Stimulated activated CD8-positive, alpha-beta memory T cell treated with anti-CD3 and anti-CD28 coated beads, Interleukin-15, amount 100 ng/mL, for 1 hour (primary cell): ENCODE results near the gene GABRG3.

Experiments used
- DNase-seq: peaks from one replicate; pipeline ENCODE4 v3.0.0-alpha.2; 2020; ENCODE audit warnings: low read depth

GABRG3 gene

DNA sequence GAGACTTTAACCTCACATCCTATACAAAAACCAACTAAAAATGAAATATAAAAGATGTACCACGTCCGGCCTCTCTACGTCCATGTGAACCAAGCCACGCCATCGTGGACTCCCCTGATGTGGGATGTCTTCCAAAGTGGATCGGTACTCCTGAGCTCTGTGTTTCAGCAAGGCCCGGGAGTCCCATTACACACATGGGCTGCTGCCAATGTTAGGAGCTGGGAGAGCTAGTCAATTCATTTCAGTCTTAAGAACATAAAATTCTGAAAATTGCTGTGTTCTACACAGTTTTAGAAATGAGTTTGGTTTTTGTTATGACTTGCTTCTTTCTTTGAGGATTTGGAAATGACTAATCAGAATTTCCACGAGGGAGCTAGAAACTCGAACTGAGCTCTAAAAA, 131.0 kb downstream of the GABRG3 start:
- DNase-seq: no peak

DNA sequence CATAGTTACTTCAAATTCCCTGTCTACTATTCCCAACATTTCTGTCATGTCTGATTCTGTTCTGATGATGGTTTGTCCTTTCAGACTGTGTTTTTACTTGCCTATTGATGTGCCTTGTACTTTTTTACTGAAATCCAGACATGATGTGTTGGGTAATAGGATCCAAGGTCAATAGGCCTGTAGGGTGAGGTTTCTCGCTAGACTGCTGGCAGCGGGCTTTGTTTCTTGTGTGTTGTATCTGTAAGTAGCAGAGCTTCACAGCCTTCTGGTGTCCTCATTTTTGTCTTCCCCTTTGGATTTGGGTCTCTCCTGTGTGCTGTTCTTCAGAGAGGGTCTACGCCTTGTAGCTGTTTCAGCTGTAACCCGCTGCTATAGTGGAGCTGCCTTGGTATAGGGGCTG, 140.3 kb downstream of the GABRG3 start:
- no peak for DNase-seq

DNA sequence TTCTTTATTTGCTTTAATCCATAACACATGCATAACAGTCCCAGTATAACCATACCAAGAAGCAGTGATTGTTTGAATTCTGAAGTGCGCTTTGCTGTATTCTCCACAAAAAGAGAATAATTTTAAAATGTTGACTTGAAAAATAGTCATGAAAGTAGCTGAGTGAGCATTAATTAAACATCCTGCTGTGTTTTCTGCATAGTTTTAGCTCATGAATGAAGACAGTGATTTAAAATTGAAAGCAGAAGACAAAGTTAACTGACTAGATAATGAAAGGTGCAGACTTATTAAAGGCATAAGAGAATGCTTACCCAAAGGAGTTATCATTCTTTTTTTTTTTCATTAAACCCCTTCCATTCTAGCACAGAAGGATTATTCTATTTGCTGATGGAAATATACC, 143.5 kb downstream of the GABRG3 start:
- DNase-seq: no peak

DNA sequence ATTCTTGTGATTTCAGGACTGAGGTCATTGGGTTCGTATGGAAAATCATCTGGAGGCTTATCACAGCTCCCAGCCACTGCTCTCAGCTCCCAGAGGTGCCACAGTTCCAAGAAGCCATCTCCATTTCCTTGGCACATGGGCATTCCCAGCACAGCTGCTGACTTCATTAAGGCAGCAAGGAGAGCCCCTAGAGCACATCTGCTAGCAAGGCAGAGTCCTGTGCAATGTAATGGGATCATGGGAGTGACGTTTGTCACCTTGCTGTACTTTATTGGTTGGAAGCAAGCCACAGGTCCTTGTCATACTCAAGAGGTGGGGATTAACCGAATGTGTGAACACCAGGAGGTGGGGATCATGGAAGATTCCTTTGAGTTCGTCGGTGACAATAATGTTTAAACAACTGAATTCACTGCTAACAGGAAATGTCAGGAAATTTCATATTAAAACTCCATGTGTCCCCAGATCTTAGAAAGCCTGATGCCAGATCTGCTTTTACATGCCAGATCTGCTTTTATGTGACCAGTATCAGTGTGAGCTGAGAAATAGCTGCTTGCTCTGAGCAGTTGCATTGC, 148.8 kb downstream of the GABRG3 start:
- DNase-seq: no peak

DNA sequence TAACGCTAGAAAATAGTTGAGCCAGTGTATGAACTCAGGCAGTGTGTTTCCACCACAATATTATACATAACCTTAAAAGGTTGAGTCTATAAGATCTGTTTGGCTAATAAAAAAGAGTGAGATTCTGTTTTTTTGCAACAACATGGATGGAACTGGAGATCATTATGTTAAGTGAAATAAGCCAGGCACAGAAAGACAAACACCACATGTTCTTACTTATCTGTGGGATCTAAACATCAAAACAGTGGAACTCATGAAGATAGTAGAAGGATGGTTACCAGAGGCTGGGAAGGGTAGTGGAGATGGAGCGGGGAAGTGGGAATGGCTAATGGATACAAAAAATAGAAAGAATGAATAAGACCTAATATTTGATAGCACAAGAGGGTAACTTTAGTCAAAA, 150.7 kb downstream of the GABRG3 start:
- DNase-seq: no peak

DNA sequence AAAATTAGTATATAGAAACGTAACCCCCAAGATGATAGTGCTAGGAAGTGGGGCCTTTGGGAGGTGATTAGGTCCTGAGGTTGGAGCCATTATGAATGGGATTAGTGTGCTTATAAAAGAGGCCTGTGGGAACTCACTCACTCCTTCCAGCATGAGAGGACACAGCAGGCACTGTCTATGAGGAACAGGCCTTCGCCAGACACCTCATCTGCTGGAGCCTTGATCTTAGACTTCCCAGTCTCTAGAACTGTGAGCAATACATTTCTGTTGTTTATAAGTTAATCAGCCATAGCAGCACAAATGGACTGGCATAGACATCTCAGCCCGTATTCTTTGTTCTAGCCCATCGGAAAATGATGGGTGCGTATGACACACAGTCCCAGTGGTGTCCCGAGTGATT, 152.3 kb downstream of the GABRG3 start:
- DNase-seq: no peak

DNA sequence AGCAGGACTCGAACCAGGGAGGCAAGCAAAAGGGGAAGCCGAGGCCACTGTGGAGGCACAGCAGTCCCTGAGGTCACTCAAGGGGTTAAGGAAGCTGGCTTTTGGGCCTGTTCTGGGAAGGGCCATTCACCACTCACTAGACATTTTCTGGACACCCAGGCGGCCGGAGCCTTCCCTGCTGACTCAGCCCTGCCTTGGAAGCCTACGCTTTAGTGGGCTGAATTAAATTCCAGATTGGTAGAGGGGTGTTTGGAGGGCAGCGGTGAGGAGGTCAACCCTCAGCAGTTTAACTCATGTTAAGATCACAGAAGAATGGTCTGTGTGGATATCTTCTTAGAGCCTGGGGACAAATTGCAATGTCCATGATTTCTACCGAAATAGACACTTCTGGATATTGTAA, 152.8 kb downstream of the GABRG3 start:
- no peak for DNase-seq

DNA sequence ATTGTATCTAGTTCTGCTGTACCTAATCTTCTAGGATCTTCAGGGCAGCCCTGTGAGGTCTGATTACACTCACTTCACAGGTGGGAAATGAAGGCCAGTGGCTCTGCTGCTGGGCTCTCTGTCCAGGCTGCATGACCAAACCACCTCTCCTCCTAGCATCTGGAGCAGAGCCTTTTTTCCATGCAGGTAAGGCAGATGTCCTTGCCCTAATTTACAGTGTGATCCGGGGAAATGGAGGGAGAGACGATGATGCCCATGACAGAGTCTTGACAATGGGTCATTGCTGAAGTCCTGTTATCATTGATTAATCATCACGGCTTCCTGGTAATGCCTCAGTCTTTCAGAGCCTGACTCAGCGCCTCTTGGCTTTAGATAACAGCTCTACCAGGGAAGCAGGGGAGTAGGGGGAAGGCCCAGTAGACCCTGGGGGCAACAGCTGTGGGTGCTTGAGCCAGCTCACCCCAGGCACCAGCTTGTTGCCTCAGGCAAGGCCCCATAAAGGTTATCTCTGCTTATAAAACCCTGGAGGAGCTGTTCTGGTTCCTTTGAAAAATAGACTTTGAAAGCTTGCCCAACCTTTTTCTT, 153.4 kb downstream of the GABRG3 start:
- no peak for DNase-seq

DNA sequence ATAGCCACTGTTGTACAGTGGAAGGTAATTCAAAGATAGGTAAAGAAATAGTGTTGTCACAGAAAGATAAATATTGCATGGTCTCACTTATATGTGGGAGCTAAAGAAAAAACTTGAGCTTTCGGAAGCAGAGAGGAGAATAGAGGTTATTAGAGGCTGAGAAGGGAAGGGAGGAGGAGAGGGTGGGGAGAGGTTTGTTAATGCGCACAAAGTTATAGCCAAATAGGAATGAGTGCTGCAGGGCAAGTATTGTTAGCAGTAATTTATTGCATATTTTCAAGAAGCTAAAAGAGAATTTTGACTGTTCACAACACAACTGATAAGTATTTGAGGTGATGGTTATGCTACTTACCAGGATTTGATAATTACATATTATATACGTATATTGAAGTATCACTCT, 154.2 kb downstream of the GABRG3 start:
- DNase-seq: no peak

DNA sequence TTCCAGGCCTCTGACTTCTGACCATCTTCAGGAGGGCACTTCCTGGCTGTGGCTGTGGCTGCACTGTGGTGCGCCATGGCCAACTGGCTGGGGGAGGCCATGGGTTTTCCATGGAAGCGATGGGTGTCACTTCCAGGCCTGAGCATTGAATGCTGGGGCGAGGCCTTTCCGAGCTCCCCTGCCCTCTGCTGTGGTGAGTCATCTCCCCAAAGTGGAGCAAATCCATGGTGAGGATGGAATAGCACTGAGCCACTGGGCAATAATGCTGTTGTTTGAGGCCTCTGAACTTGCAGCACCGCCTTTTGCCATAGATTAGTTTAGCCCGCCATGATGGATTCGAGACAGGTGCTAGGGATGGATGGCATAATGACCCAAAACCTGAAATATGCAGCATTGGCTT, 155.5 kb downstream of the GABRG3 start:
- no peak for DNase-seq

DNA sequence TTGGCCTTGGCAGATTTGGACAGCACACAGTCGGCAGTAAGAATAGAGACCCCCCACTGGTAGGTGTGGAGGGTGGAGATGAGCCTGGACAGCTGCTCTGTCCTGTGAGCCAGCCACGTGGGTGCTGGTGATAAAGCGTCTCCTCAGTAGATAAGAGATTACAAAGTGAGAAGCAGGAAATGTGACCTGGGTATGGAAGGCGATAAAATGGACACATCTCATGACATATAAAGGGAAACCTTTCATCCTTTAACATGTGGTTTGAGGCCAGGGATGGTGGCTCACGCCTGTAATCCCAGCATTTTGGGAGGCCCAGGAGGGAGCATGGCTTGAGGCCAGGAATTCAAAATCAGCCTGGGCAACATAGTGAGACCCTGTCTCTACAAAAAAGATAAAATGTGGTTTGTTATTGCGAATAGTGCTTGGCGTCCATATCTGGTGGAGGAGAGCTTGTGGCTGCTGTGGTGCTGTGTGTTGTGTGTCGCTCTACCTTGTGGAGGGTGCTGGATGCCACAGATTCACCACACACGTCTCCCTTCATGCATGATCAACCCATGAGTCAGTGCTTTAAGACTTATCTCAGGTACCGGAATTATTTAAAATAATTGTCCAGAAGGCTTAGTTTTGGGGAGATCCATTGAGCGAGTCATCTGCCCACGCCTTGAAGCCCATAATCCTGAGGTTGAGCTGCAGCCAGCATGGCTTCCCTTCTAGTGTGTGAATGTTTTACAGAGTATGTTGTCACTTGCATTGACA, 157.0 kb downstream of the GABRG3 start:
- DNase-seq: no peak

DNA sequence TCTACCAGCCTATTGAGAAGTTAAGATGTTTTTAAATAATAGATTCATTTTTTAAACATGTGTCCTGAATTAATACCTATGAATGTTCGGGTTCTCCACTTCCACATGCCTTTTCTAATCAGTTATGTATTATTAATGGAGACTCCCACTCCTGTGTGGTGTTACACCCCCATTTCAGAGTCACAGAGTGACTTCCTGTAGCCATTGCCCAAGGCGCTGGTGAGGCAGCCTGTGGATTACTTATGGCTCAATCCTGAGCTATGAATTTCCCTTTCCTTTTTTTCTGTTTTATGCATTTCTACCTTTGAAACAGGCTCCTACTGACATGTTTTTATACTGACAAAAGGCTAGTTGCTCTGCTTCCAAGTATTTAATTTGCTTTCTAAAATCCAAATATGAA, 162.3 kb downstream of the GABRG3 start:
- no peak for DNase-seq

DNA sequence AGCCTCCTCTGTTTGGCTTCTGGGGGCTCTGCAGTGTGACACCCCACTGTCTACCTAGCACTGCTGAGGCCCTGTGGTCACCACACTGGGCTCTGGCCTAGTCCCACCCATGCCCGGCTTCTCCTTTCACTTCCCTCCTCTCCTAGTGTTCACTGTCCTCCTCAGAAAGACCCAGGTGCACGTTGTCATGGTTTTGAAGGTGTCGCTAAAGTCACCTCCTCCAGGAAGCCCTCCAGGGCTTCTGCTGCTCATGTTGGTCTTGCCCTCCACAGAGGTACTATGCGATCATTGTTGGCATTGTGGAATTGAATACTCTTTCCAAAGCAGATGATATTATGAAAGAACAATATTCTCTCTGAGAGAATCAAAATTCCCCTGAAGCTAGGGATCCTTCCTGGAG, 163.5 kb downstream of the GABRG3 start:
- DNase-seq: no peak

DNA sequence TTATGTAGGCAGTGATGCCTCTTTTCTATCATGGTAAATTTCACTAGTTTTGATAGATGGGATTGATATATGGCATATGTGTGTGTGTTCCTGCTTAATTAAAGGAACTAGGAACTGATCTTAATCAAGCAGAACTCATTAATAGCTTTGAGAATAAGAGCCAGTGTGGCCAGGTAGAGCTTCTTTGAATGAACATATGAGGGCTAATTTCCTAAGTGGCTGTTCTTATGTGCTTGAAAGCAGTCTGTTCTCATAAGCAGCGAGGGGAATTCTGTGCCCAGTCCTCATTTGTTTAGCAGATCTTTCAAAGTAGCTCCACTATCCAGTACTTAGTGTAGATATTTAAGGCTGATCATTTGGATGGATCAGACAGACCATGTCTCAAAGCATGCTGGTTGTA, 164.2 kb downstream of the GABRG3 start:
- no peak for DNase-seq

DNA sequence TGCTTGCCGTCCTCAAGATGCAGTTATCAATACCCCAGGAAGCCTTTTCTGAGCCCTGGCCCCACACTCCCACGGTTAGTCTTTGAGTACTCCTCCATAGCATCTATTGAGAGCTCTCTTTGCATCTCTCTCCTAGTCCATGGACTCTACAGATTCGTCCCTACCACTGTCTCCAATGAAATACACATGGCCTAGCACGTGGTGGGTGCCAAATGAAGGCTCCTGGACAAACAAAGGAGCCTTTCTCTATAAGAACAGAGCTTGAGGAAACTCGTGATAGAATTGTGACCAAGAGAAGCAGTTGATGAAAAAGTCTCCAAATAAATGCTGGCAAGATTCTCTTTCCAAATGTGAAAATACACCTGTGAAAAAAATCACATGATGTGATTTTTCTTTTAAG, 166.1 kb downstream of the GABRG3 start:
- no peak for DNase-seq

DNA sequence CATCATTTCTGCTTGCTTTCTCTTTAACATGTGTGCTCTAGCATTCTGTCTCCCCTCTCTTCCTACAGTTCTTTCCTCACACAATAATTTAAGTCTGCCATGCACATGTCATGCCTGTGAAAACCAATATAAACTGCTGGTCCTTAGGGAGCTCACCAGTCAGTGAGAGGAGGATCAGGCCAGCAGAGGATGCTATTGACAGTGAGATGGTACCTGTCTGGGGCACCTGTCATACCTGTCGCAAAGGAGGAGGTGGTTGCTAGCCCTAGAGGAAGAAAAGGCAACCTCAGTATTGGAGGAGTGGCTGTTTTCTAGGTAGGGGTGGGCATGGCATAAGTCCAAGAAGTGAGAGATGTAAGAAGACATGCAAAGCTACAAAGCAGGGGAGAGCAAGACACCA, 194.6 kb downstream of the GABRG3 start:
- DNase-seq: no peak

DNA sequence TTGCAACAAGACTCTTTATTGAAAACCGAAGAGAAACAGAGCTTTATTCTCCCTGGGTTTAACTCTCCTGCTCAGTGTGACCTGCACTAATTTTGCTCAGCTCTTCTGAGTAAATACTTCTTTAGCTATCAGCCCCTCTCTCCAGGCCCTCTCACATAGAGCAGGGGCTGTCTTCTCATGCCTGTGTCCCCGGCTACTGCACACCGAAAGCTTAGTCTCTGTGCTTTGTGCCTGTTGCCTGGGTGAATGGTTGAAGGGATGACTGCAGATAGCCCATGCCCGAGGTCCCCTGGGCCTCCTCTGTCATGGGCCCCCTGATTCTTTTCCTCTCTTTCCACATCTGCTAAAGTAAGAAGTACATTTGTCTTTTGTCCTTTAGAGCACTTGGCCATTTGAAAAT, 195.9 kb downstream of the GABRG3 start:
- DNase-seq: no peak

DNA sequence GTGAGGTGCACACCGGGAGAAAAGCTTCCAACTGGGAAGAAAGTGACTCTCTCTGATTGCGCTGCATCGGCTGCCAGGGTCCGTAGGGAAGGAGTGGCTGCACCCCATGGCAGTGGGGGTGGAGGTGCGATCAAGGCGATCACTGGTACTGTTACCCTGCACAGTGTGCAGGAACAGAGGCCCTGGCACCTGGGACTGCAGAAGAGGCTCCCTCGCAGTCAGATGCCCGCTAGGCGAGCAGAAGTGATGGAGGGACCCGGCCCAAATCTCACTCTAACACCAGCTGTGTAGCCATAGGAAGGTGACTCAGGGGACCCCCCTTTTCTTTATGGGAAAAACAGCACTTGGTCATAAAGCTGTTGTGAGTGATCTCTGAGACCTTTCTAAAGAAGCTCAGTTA, 196.8 kb downstream of the GABRG3 start:
- DNase-seq: no peak

DNA sequence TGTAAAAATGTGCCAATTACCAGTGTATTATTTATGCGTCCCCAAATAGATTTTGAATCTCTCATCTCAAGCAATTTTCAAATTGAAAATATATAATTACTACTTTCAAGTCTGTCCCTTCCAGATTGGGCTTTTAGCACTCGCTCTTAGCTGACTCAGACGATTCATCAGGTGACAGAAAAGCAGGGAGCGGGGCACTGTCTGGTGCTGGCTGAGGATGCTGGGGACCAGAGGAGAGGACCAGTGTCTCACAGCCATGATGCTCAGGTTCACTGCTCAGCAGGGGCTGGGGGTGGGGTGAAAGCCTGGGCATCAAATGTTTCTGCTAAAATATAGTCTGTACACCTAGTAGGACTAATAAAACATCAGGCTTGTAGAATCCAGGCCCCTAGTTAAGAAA, 199.9 kb downstream of the GABRG3 start:
- no peak for DNase-seq

DNA sequence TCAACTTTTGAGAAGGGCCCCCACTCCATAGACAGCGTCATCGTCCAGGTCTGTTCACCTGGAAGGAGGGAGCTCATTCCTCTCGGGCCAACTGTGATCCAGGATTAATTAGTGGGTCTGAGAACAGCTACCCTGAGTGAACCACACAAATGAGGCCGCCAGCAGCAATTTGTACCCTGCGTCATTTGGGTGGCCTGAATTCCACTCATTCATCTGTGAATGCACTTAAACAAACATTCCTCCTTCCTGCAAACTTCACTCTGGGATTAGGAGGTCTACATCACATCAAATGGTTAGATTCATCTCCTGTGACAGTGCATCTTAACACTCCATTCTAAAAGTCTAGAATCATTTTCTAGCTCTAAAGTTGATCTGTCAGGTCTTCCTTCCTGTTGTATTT, 201.8 kb downstream of the GABRG3 start:
- DNase-seq: no peak

DNA sequence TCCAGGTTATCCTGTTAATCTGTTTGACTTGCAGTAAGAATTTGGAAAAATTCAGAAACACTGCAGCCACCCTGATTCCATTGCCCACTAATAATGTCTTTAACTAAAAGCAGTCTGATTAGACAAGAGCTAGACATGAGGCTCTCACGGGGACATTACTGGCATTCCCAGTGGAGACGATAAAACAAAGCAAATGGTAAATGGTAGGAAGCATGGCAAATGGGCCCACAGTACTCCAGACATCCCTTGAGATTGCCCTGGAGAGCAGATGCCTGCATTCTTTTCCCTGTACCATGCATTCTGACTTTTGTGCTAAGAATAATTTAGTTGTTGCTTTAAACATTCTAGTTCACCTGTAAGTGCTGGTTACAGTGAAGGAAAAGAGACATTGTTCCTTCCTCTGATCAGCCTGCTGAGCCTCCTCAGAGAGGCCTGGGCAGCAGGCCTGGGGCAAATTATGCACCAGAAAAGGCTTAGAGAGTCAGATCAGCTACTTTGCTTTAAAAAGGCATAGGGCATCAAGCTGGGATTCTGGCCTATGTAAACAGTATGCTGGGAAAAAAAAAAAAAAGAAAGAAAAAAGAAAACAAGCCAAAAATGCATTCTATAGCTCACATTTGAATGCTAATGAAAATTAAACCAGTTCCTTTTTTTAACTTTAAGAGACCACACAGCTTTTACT, 204.6 kb downstream of the GABRG3 start:
- DNase-seq: no peak

DNA sequence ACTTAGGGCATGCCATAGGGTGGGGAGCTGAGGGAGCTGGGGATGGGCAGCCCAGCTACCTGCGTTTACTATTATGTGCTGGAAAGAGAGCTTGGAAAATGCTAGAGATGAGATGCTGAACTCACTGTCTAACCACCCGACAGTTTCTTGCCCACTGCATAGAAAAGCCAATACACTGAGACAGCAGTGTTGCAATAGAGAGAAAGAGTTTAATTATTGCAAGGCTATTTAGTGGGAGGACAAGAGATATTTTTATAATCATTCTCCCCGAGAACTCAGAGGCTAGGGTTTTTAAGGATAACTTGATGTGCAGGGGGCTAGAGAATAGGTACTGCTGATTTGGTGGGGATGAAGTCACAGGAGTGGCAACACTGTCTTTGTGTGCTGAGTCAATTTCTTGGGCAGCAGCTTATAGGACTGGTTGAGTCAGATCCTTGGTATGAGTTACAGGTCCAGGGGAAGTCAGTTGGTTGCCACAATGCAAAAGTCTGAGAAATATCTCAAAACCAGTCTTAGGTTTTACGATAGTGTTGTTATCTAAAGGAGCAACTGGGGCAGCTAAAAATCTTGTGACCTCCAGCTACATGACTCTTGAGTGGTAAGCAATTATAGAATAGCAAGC, 205.9 kb downstream of the GABRG3 start:
- DNase-seq: no peak

DNA sequence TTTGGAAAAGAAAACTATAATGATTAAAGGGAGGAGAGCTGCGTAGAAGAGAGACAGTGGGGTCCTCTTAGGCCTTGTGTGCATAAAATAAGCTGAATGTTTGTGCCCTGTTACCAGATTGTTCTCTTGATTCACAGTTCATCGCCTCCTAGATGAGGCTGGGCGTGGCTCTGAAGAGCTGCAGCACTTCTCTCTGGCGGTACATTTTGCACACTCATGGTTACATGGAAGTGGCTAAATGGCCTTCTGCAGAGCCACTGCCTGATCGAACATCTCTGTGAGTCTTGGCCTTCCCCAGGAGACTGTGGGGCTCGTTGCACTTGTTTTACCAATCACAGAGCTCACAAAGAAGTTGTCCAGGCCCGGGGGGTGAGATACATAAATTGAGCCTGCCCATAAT, 208.8 kb downstream of the GABRG3 start:
- no peak for DNase-seq
